Measurements from ENCODE around the gene DNM2.

The DNM2 gene

DNA sequence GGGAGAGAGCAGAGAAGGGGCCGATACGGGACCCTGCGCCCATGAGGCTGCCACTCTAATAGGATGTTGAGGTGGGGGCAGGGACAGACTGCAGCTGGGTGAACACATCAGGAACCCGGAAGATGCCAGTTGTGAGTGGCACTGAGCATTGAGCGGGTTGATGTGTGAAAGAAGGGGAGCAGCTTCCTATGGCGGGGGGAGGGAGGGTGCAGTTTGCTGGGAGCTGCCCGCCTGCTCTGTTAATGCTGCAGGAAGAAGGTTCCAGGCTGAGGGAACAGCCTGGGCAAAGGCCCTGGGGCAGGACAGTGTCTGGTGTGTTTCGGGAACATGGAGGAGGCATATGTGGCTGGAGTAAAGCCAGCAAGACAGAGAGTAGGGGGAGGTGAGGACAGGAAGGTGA, 29.8 kb downstream of the DNM2 start (continued):
- TF ChIP-seq ZNF473 (tag by site-specific recombination; IDR thresholded peaks at IDR 0.05) = no peak
- TF ChIP-seq ZNF341 (tag by site-specific recombination; IDR thresholded peaks at IDR 0.05; ENCODE audit: low read depth) = peak; percentile 68
- no peak for TF ChIP-seq ZNF112 (tag by site-specific recombination; IDR thresholded peaks at IDR 0.05)
- TF ChIP-seq HOXD13 (CRISPR knock-in tag; IDR thresholded peaks at IDR 0.05; ENCODE audit: borderline replicate concordance) = no peak
- no peak for TF ChIP-seq ZNF221 (tag by site-specific recombination; IDR thresholded peaks at IDR 0.05; ENCODE audit: borderline replicate concordance)
- TF ChIP-seq ZSCAN30 (tag by site-specific recombination; IDR thresholded peaks at IDR 0.05) = peak; percentile 47; the same call in 1 of the 2 replicates
- TF ChIP-seq ZNF2 (tag by site-specific recombination; IDR thresholded peaks at IDR 0.05) = 0 out of 2 replicates have a peak, but pooled peaks have one; percentile 16
- peak; percentile 100 for TF ChIP-seq ZNF623 (tag by site-specific recombination; IDR thresholded peaks at IDR 0.05)
- no peak for TF ChIP-seq ZNF830 (tag by site-specific recombination; IDR thresholded peaks at IDR 0.05; ENCODE audit: low read depth)

GRCh38 chr19:10748195-10748926, 30.5 kb downstream of the DNM2 start:
- Histone ChIP-seq H3K4me1 (ENCODE audit: control insufficient read depth, insufficient read depth, low read length) (peaks cover 4% of the 10 kb centered on the region; the same call in 1 of the 2 replicates), H3K4me3 (ENCODE audit: low read depth, low read length) (no peak overlapping the region), H3K27ac (ENCODE audit: extremely low read depth, low read depth, low read length) (peak overlapping the region; percentile 20; the same call in 1 of the 2 replicates), H3K9me3 (ENCODE audit: control insufficient read depth, insufficient read depth, low read depth, low read length) (no peaks in the 10 kb centered on the region), H3K36me3 (ENCODE audit: control insufficient read depth in 2 of 2, insufficient read depth in 1 of 2, low read length in 2 of 2) (no peaks in the 10 kb centered on the region)
- TF ChIP-seq ZNF157 (tag by site-specific recombination; IDR thresholded peaks at IDR 0.05) = no peak
- TF ChIP-seq OSR2 (tag by site-specific recombination; IDR thresholded peaks at IDR 0.05) = no peak
- TF ChIP-seq ZNF16 (tag by site-specific recombination; IDR thresholded peaks at IDR 0.05; ENCODE audit: low read depth) = no peak
- no peak for TF ChIP-seq ZNF555 (tag by site-specific recombination; conservative IDR thresholded peaks at IDR 0.05)
- TF ChIP-seq ZNF146 (tag by site-specific recombination; IDR thresholded peaks at IDR 0.05) = no peak
- TF ChIP-seq ZNF548 (tag by site-specific recombination; IDR thresholded peaks at IDR 0.05) = no peak
- no peak for TF ChIP-seq ZNF777 (tag by site-specific recombination; IDR thresholded peaks at IDR 0.05; ENCODE audit: borderline replicate concordance)
- no peak for TF ChIP-seq ZNF18 (tag by site-specific recombination; IDR thresholded peaks at IDR 0.05)
- no peak for TF ChIP-seq ZFP37 (tag by site-specific recombination; IDR thresholded peaks at IDR 0.05)
- TF ChIP-seq ZNF514 (tag by site-specific recombination; IDR thresholded peaks at IDR 0.05) = no peak
- no peak for TF ChIP-seq IKZF3 (tag by site-specific recombination; IDR thresholded peaks at IDR 0.05)
- no peak for TF ChIP-seq ZNF639 (tag by site-specific recombination; IDR thresholded peaks at IDR 0.05)
- TF ChIP-seq ZNF350 (tag by site-specific recombination; IDR thresholded peaks at IDR 0.05) = no peak
- TF ChIP-seq ZNF624 (tag by site-specific recombination; IDR thresholded peaks at IDR 0.05) = no peak
- TF ChIP-seq ZNF133 (tag by site-specific recombination; IDR thresholded peaks at IDR 0.05) = no peak
- ChIA-PET POLR2A (no interaction called here), CTCF (no interaction called here)
